ENCODE data around the gene ATN1.

The ATN1 gene

GRCh38 chr12:6894321-6894720 is 33.4 kb upstream of the ATN1 start:
- Histone ChIP-seq H3K36me3 (replicated peaks) (no peaks in the 10 kb centered on the region), H3K4me3 (ENCODE audit: low read depth, low read length) (no peak overlapping the region), H3K27ac (no peak overlapping the region), H3K27me3 (replicated peaks) (no peaks in the 10 kb centered on the region)
- TF ChIP-seq, protein P1, sequence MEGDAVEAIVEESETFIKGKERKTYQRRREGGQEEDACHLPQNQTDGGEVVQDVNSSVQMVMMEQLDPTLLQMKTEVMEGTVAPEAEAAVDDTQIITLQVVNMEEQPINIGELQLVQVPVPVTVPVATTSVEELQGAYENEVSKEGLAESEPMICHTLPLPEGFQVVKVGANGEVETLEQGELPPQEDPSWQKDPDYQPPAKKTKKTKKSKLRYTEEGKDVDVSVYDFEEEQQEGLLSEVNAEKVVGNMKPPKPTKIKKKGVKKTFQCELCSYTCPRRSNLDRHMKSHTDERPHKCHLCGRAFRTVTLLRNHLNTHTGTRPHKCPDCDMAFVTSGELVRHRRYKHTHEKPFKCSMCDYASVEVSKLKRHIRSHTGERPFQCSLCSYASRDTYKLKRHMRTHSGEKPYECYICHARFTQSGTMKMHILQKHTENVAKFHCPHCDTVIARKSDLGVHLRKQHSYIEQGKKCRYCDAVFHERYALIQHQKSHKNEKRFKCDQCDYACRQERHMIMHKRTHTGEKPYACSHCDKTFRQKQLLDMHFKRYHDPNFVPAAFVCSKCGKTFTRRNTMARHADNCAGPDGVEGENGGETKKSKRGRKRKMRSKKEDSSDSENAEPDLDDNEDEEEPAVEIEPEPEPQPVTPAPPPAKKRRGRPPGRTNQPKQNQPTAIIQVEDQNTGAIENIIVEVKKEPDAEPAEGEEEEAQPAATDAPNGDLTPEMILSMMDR (IDR thresholded peaks at IDR 0.05; ENCODE audit: low read depth, low read length, missing control alignments) = no peak
- in situ Hi-C loops (cut with HindIII; ENCODE audit: low pct_ligation_motif_present, low sequenced_read_pairs) = no loop called here
- no peak for DNase-seq

DNA sequence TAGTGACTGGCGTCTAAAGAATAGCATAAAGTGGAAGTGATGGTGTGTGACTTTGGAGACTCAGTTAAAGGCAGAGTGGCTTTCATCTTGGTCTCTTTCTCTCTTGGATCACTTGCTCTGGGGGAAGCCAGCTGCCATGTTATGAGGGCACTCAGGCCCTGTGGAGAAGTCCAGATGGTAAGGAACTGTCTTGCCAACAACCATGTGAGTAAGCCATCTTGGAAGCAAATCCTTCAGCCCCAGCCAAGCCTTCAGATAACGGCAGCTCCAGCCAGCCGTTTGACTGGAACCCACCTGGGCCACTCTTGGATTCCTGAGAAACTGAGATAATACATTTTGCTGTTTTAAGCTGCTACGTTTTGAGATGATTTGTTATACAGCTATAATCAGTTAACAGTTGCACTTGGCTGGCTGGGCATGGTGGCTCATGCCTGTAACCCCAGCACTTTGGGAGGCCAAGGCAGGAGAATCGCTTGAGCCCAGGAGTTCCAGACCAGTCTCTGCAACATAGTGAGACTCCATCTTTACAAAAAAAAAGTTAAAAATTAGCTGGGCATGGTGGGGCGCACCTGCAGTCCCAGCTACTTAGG is 30.8 kb upstream of the ATN1 start:
- in situ Hi-C loops (cut with HindIII; ENCODE audit: low pct_ligation_motif_present, low sequenced_read_pairs) = no loop called here
- DNase-seq = no peak
- H3K27me3 ChIP-seq (replicated peaks) = no peaks in the 10 kb centered on the region
- H3K27ac ChIP-seq = no peak overlapping the region
- no peaks in the 10 kb centered on the region for H3K36me3 ChIP-seq (replicated peaks)
- TF ChIP-seq, protein P1 (IDR thresholded peaks at IDR 0.05; ENCODE audit: low read depth, low read length, missing control alignments) = no peak
- H3K4me3 ChIP-seq (ENCODE audit: low read depth, low read length) = no peak overlapping the region

DNA sequence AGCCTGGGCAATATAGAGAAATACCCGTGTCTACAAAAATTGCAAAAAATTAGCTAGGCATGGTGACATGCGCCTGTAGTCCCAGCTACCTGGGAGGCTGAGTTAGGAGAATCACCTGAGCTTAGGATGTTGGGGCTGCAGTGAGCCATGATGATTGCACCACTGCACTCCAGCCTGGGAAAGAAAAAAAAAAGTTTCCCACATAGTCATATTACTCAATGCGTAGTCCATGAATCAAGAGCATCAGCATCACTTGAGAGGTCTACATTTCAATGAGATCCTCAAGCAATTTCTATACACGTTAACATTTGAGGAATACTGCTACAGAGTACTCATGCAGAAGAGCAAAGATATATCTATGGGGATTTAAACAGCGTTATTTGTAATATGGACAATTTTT is 28.3 kb upstream of the ATN1 start:
- Histone ChIP-seq H3K4me3 (ENCODE audit: low read depth, low read length) (no peak overlapping the region), H3K36me3 (replicated peaks) (no peaks in the 10 kb centered on the region), H3K27ac (no peak overlapping the region), H3K27me3 (replicated peaks) (no peaks in the 10 kb centered on the region)
- TF ChIP-seq, protein P1 (IDR thresholded peaks at IDR 0.05; ENCODE audit: low read depth, low read length, missing control alignments) = no peak
- DNase-seq = no peak
- in situ Hi-C loops (cut with HindIII; ENCODE audit: low pct_ligation_motif_present, low sequenced_read_pairs) = no loop called here

- in situ Hi-C loops (cut with HindIII; ENCODE audit: low pct_ligation_motif_present, low sequenced_read_pairs) = no loop called here
- Histone ChIP-seq H3K27me3 (replicated peaks) (no peaks in the 10 kb centered on the region), H3K27ac (no peak overlapping the region), H3K4me3 (ENCODE audit: low read depth, low read length) (no peak overlapping the region), H3K36me3 (replicated peaks) (no peaks in the 10 kb centered on the region)
- no peak for DNase-seq
- TF ChIP-seq, protein P1 (IDR thresholded peaks at IDR 0.05; ENCODE audit: low read depth, low read length, missing control alignments) = no peak
Observed at GRCh38 chr12:6899837-6900519, 27.8 kb upstream of the ATN1 start.

DNA sequence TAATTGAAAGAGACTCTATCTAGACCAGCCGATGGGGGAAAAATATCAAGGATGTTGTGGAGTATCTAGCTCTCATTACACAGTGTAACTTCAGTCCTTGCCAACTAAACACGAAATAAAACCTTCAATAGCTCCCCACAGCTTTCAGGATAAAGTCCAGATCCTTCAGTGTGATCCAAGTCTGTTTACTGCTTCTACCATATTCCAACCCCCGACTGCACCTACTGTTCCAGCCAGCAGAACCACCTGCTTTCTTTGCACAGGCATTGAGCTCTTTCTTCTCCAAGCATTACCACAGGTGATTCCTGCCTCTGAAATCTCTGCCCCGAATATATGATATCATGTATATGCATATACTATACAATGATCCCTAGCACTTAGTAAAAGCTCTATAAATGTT is 25.3 kb upstream of the ATN1 start:
- Histone ChIP-seq H3K4me3 (ENCODE audit: low read depth, low read length) (no peak overlapping the region), H3K27me3 (replicated peaks) (no peaks in the 10 kb centered on the region), H3K27ac (no peak overlapping the region), H3K36me3 (replicated peaks) (no peaks in the 10 kb centered on the region)
- DNase-seq = no peak
- in situ Hi-C loops (cut with HindIII; ENCODE audit: low pct_ligation_motif_present, low sequenced_read_pairs) = no loop called here
- TF ChIP-seq, protein P1 (IDR thresholded peaks at IDR 0.05; ENCODE audit: low read depth, low read length, missing control alignments) = no peak

GRCh38 chr12:6903722-6904121 is 24.0 kb upstream of the ATN1 start:
- Histone ChIP-seq H3K27ac (no peak overlapping the region), H3K27me3 (replicated peaks) (no peaks in the 10 kb centered on the region), H3K4me3 (ENCODE audit: low read depth, low read length) (no peak overlapping the region), H3K36me3 (replicated peaks) (no peaks in the 10 kb centered on the region)
- DNase-seq = no peak
- in situ Hi-C loops (cut with HindIII; ENCODE audit: low pct_ligation_motif_present, low sequenced_read_pairs) = no loop called here
- TF ChIP-seq, protein P1 (IDR thresholded peaks at IDR 0.05; ENCODE audit: low read depth, low read length, missing control alignments) = no peak

Measured in brain microvascular endothelial cell (primary cell).